ENCODE measurements around the gene GET4.

The GET4 gene

GRCh38 chr7:876972-877311 lies 588 bp downstream of the GET4 start:
- peak overlapping the region; percentile 48; the same call in 1 of the 2 replicates for H3K27ac ChIP-seq (ENCODE audit: low read length)
- no peak for DNase-seq
- no peaks in the 10 kb centered on the region for H4K20me1 ChIP-seq (ENCODE audit: insufficient read depth, low read length)
- peak overlapping the region; percentile 81 for H3K9ac ChIP-seq (ENCODE audit: low read length)
- no peaks in the 10 kb centered on the region for H3K9me3 ChIP-seq (replicated peaks; ENCODE audit: insufficient read depth, low read length)
- peak overlapping the region; percentile 13; the same call in 1 of the 2 replicates for H3K4me2 ChIP-seq (ENCODE audit: low read depth, low read length)
- H3F3A ChIP-seq (ENCODE audit: insufficient read depth, low read length), result 0 out of 2 replicates have a peak, but pooled peaks cover 8% of the 10 kb centered on the region
- H3K4me3 ChIP-seq (ENCODE audit: low read length), result peak overlapping the region; percentile 70
- H3K27me3 ChIP-seq (replicated peaks; ENCODE audit: insufficient read depth, low read length), result no peaks in the 10 kb centered on the region
- H2AFZ ChIP-seq (ENCODE audit: low read length), result 0 out of 2 replicates have a peak overlapping the region, but pooled peaks have one; percentile 38
- H3K36me3 ChIP-seq (replicated peaks; ENCODE audit: insufficient read depth, low read length), result no peaks in the 10 kb centered on the region
- H3K79me2 ChIP-seq (ENCODE audit: low read length), result peaks cover 52% of the 10 kb centered on the region
- H3K4me1 ChIP-seq (ENCODE audit: low read length), result 0 out of 2 replicates have a peak, but pooled peaks cover 5% of the 10 kb centered on the region
- no peaks in the 10 kb centered on the region for H3K9me2 ChIP-seq (replicated peaks; ENCODE audit: insufficient read depth, low read length)
- TF ChIP-seq EZH2 (optimal IDR thresholded peaks at IDR 0.05; ENCODE audit: low read depth, low read length) (no peak), EZH2phosphoT487 (IDR thresholded peaks at IDR 0.05; ENCODE audit: low read length) (no peak), CTCF (IDR thresholded peaks at IDR 0.05; ENCODE audit: low read length) (no peak)

DNA sequence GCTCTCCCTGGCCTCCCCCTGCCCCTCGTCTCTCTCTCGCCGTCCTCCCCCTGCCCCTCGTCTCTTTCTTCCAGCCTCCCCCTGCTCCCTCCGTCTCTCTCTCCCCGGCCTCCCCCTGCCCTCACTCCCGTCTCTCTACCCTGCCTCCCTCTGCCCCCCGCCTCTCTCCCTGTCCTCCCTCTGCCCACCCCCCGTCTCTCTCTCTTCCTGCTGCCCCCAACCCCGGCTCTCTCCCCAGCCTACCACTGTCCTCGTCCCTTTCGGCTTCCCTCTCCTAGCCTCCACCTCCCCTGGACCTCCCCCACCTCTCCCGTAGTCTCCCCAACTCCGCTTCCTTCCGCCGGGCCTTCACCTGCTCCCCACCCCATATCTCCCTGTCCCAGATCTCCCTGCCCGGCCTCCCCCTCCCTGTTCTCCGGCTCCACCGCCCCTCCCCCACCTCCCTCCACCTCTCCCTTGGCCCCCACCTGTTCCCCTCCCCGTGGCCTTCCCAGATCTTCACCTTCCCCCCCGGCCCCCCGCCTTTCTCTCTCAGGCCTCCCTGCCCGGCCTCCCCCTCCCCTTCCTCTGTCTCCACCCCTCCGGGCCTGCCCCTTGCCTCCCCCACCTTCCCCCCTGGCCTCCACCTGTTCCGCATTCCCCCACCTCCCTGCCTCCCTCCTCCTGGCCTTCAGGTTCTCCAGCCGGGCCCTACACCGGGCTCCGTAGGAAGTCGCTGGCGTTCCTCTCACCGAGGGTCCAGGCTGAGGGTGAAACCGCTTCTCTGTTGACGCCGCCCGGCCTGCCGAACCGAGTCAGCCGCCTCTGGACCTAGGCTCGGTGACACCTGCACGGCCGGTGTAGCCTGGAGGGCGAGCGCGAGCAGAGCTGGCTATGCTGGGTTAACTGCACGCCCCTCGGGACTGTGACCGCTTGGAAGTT lies 1.2 kb downstream of the GET4 start:
- Histone ChIP-seq H3K27ac (ENCODE audit: low read length) (peak overlapping the region; percentile 48; the same call in 1 of the 2 replicates), H3K27me3 (replicated peaks; ENCODE audit: insufficient read depth, low read length) (no peaks in the 10 kb centered on the region), H2AFZ (ENCODE audit: low read length) (0 out of 2 replicates have a peak overlapping the region, but pooled peaks have one; percentile 38), H3K9ac (ENCODE audit: low read length) (peak overlapping the region; percentile 81), H3K79me2 (ENCODE audit: low read length) (peaks cover 58% of the 10 kb centered on the region), H3F3A (ENCODE audit: insufficient read depth, low read length) (0 out of 2 replicates have a peak, but pooled peaks cover 8% of the 10 kb centered on the region), H3K9me3 (replicated peaks; ENCODE audit: insufficient read depth, low read length) (no peaks in the 10 kb centered on the region), H3K4me3 (ENCODE audit: low read length) (peak overlapping the region; percentile 70), H3K36me3 (replicated peaks; ENCODE audit: insufficient read depth, low read length) (no peaks in the 10 kb centered on the region), H4K20me1 (ENCODE audit: insufficient read depth, low read length) (no peaks in the 10 kb centered on the region), H3K4me2 (ENCODE audit: low read depth, low read length) (peak overlapping the region; percentile 94), H3K9me2 (replicated peaks; ENCODE audit: insufficient read depth, low read length) (no peaks in the 10 kb centered on the region), H3K4me1 (ENCODE audit: low read length) (0 out of 2 replicates have a peak, but pooled peaks cover 5% of the 10 kb centered on the region)
- no peak for TF ChIP-seq CTCF (IDR thresholded peaks at IDR 0.05; ENCODE audit: low read length)
- no peak for TF ChIP-seq EZH2 (optimal IDR thresholded peaks at IDR 0.05; ENCODE audit: low read depth, low read length)
- no peak for TF ChIP-seq EZH2phosphoT487 (IDR thresholded peaks at IDR 0.05; ENCODE audit: low read length)
- DNase-seq, result no peak

DNA sequence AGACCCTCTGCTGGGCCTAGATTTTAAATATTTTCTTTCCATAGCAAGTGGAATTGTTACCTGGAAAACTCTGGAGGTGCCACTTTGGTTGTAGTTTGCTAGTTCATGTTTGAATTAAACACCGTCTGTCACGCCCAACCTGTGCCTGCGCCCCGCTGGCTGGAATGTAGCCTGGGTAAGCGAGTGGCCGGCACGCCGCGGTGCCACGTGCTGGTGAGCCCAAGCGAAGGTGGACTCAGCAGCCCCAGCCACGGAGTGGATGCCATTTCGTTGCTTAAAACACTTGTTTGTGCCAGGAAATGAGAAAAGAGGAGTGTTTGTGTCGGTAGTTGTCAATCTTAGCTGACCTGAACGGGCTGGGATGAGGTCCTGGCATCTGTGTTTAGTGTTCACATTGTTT lies 2.7 kb downstream of the GET4 start:
- no peak for DNase-seq
- Histone ChIP-seq H3K36me3 (replicated peaks; ENCODE audit: insufficient read depth, low read length) (no peaks in the 10 kb centered on the region), H3K4me2 (ENCODE audit: low read depth, low read length) (no peak overlapping the region), H4K20me1 (ENCODE audit: insufficient read depth, low read length) (no peaks in the 10 kb centered on the region), H3K4me1 (ENCODE audit: low read length) (0 out of 2 replicates have a peak, but pooled peaks cover 5% of the 10 kb centered on the region), H3K4me3 (ENCODE audit: low read length) (no peak overlapping the region), H3K9ac (ENCODE audit: low read length) (no peak overlapping the region), H3K27ac (ENCODE audit: low read length) (no peak overlapping the region), H3K9me3 (replicated peaks; ENCODE audit: insufficient read depth, low read length) (no peaks in the 10 kb centered on the region), H3K27me3 (replicated peaks; ENCODE audit: insufficient read depth, low read length) (no peaks in the 10 kb centered on the region), H3F3A (ENCODE audit: insufficient read depth, low read length) (0 out of 2 replicates have a peak, but pooled peaks cover 4% of the 10 kb centered on the region), H3K9me2 (replicated peaks; ENCODE audit: insufficient read depth, low read length) (no peaks in the 10 kb centered on the region), H3K79me2 (ENCODE audit: low read length) (peaks cover 73% of the 10 kb centered on the region), H2AFZ (ENCODE audit: low read length) (no peak overlapping the region)
- TF ChIP-seq EZH2 (optimal IDR thresholded peaks at IDR 0.05; ENCODE audit: low read depth, low read length) (no peak), EZH2phosphoT487 (IDR thresholded peaks at IDR 0.05; ENCODE audit: low read length) (no peak), CTCF (IDR thresholded peaks at IDR 0.05; ENCODE audit: low read length) (no peak)
